AG04450 (cell line): ENCODE data around the gene MAB21L2. TPM values are rescaled to one million over a fixed set of nuclear protein-coding genes. Genes with fewer than 3 reads are reported as not detected.
A peak's percentile ranks its signal among the peaks of the same experiment; 100 is the strongest.

Source experiments
- CTCF ChIA-PET: fragments of 300-600, 350-600 bp; formaldehyde crosslinking; extraction: SDS; loops from one replicate; lab custom pipeline; 2022; ENCODE audit warnings: antibody characterized with exemption, inconsistent platforms; lab: Charles Lee
- POLR2A ChIA-PET: fragments of 350-600 bp; formaldehyde crosslinking; extraction: SDS; loops from one replicate; lab custom pipeline; 2021; ENCODE audit warnings: antibody characterized with exemption, inconsistent platforms; lab: Yijun Ruan, JAX
- DNase-seq: peaks from one replicate; pipeline ENCODE4 v3.0.0-alpha.2; 2011; ENCODE audit warnings: low read depth, low spot score
- H3K27ac ChIP-seq: one replicate; pipeline ENCODE4 v1.5.1; 2012; ENCODE audit warnings: low read depth, low read length, control low read depth
- H3K27me3 ChIP-seq: one replicate; pipeline ENCODE4 v1.6.0; 2012; ENCODE audit warnings: low read length; ENCODE audit not compliant: control insufficient read depth, insufficient read depth
- H3K4me3 ChIP-seq: 2 replicates; pipeline ENCODE4 v1.5.1; 2011; ENCODE audit warnings: mild to moderate bottlenecking, low read depth, low read length, control low read depth
- H3K9me3 ChIP-seq: 2 replicates; pipeline ENCODE4 v1.5.1; 2012; ENCODE audit warnings: low read length; ENCODE audit not compliant: control insufficient read depth, insufficient read depth
- polyA plus RNA-seq: library from polyadenylated mRNA; depleted of rRNA; stranded (reverse); fragments of >200 nt; gene quantifications from 2 replicates; pipeline ENCODE4 v1.2.3, GENCODE V29; 2011
- TF ChIP-seq, protein P1 (sequence below): IDR thresholded peaks from 2 replicates; pipeline ENCODE4 v1.5.1; 2011; ENCODE audit warnings: low read depth, low read length, control low read depth, inconsistent platforms

MAB21L2 gene
- polyA plus RNA-seq, 1 experiment: 3.3 TPM

DNA sequence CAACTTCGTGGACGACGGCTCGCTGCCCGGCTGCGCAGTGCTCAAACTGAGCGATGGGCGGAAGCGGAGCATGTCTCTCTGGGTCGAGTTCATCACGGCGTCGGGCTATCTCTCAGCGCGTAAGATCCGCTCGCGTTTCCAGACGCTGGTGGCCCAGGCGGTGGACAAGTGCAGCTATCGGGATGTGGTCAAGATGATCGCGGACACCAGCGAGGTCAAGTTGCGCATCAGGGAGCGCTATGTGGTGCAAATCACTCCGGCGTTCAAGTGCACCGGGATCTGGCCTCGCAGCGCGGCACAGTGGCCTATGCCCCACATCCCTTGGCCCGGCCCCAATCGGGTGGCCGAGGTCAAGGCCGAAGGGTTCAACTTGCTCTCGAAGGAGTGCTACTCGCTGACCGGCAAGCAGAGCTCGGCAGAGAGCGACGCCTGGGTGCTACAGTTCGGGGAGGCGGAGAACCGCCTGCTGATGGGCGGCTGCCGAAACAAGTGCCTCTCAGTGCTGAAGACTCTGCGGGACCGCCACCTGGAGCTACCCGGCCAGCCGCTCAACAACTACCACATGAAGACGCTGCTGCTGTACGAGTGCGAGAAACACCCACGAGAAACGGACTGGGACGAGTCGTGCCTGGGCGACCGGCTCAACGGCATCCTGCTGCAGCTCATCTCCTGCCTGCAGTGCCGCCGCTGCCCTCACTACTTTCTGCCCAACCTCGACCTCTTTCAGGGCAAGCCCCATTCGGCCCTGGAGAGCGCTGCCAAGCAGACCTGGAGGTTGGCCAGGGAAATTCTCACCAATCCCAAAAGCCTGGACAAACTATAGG, 1.5 kb downstream of the MAB21L2 start:
- ChIA-PET CTCF (interaction anchor here (1.1 to 1.5 kb wide), 6 partner anchors 10 to 339 kb away, joined by 3 to 6 read pairs (median 4); no protein-coding TSS in a partner anchor), POLR2A (no interaction called here)
- no peaks in the 10 kb centered on the region; the same call in 1 of the 2 replicates for H3K9me3 ChIP-seq
- H3K27me3 ChIP-seq: no peaks in the 10 kb centered on the region
- H3K27ac ChIP-seq: peak overlapping the region; percentile 34
- DNase-seq: no peak
- TF ChIP-seq, protein P1, sequence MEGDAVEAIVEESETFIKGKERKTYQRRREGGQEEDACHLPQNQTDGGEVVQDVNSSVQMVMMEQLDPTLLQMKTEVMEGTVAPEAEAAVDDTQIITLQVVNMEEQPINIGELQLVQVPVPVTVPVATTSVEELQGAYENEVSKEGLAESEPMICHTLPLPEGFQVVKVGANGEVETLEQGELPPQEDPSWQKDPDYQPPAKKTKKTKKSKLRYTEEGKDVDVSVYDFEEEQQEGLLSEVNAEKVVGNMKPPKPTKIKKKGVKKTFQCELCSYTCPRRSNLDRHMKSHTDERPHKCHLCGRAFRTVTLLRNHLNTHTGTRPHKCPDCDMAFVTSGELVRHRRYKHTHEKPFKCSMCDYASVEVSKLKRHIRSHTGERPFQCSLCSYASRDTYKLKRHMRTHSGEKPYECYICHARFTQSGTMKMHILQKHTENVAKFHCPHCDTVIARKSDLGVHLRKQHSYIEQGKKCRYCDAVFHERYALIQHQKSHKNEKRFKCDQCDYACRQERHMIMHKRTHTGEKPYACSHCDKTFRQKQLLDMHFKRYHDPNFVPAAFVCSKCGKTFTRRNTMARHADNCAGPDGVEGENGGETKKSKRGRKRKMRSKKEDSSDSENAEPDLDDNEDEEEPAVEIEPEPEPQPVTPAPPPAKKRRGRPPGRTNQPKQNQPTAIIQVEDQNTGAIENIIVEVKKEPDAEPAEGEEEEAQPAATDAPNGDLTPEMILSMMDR: no peak
- H3K4me3 ChIP-seq: peak overlapping the region; percentile 69

DNA sequence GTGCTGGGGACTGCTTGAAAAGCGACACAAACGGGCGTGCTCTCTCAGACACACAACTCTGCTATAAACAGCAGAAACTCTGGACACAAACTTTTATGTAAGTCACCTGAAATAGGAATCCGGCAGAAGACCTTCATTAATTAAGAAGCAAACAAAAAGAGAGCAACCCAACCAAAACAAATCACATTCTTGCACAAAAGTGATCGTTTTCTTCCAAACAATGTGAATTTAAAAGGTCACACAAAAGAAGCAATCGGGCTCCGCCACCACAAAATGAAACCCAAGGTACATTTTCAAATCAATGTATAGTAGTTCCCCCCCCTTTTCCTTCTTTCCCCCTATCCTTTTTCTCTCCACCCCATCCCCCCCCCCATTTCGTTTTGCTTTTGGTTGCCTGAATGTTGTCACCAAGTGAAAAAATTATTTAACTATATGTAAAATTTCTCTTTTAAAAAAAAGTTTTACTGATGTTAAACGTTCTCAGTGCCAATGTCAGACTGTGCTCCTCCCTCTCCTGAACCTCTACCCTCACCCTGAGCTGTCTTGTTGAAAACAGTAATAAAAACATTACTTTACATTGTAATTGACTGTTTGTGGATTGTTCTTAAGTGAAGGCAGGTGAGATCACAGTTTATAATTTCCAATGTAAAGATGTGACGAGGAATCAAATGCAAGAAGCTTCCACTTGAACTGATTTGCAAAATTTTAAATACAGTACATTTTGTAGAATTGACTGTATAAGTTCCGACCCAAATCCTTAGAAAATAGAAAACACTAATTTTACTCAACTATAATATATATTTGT, 2.4 kb downstream of the MAB21L2 start:
- Histone ChIP-seq H3K4me3 (peak overlapping the region; percentile 69), H3K27me3 (no peaks in the 10 kb centered on the region), H3K27ac (no peak overlapping the region), H3K9me3 (no peaks in the 10 kb centered on the region; the same call in 1 of the 2 replicates)
- ChIA-PET POLR2A (no interaction called here), CTCF (interaction anchor here (0.7 to 1.5 kb wide), 5 partner anchors 247 to 342 kb away, joined by 4 to 6 read pairs (median 4); no protein-coding TSS in a partner anchor)
- DNase-seq: no peak
- TF ChIP-seq, protein P1: no peak

DNA sequence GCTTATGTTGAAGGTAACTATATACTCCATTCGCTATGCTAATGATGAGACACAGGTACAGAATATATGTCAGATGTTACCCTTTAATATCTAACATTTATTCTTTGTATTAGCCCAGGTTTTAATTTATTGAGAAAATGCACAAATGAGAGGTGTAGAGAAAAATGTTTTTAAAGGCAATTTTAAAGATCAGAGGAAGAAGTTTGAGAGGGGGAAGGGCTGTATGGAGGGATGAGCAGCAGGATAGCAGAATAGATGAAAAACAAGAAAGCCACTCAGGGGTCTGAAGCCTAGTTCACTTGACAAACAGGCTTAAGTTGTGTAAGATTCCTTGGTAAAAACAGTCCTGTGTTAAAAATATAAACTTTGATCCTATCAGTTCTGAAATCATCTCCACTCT, 3.7 kb downstream of the MAB21L2 start:
- Histone ChIP-seq H3K4me3 (peak overlapping the region; percentile 39), H3K9me3 (no peaks in the 10 kb centered on the region; the same call in 1 of the 2 replicates), H3K27me3 (no peaks in the 10 kb centered on the region), H3K27ac (no peak overlapping the region)
- TF ChIP-seq, protein P1: no peak
- ChIA-PET CTCF (no interaction called here), POLR2A (no interaction called here)
- no peak for DNase-seq

DNA sequence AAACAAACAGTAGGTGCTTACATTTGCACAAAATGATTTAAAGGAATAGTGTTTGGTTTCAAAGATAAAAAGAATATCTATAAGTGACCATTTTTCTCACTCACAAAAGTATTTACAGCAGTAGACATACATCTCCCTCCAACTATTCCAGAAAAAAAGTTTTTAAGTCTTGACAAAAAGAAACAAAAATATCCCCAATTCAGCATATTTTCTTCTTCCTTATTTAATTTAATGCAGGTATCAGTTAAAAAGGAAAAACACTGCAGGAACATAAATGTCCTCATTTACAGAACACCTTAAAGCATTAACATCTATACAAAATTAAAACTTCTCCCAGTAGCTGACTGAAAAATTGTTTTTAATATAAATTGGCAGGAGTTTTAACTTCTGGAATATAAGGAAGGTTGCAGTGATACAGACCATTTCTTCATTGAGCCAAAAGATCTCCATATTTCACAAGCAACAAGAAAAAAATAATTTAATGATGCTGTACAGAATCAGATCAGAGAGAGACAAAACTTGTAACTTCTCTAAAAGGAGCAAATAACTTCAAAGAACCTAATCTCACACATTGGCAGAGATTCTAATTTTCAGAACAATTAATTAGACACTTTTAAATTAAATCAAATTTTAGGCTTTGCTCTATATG, 4.3 kb downstream of the MAB21L2 start:
- POLR2A ChIA-PET: no interaction called here
- H3K9me3 ChIP-seq: no peaks in the 10 kb centered on the region; the same call in 1 of the 2 replicates
- H3K4me3 ChIP-seq: no peak overlapping the region; the same call in 1 of the 2 replicates
- CTCF ChIA-PET: no interaction called here
- no peaks in the 10 kb centered on the region for H3K27me3 ChIP-seq
- TF ChIP-seq, protein P1: no peak
- H3K27ac ChIP-seq: no peak overlapping the region
- no peak for DNase-seq
